ENCODE results near the gene SPRY4. TPM values are rescaled to one million over a fixed set of nuclear protein-coding genes. Genes with fewer than 3 reads are reported as not detected.

Gene SPRY4
- total RNA-seq, 1 experiment from 2014 or later, result 35.6 TPM

DNA sequence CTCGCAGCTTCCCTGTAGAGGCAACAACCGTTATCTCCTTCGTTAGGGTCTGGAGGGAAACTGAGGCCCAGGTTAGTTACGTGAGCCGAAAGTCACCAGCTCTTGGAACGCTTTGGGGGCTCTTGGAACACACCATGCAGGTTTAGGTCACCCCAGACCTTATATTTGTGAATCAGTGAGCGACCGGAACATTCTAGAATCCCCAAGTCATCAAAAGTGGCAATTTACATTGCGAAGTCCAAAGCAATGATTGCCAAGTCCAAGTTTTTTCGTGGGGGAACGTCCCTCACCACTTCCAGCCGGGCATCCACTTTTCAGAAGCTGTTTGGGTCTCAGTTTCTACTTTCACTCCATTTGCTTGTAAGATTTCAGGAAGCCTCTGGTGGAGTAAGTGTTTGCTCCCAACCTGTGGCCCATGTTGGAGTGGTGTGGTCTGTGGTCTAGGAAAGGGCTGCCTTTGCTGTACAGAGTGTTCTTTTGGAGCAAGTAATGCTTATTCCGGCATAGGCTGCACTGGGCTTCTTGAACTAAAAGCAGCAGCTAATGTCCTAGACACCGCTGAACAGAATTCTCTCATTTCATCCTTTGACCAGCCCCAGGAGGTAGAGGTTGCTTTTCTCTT, 32.8 kb upstream of the SPRY4 start:
- DNase-seq (ENCODE audit: low read depth, low spot score), result no peak
- intact Hi-C loops (cut with micrococcal nuclease; ENCODE audit: unreplicated experiment) (loop anchor here (2.0 kb wide), 1 partner anchor 31 kb away; no protein-coding TSS in a partner anchor), in situ Hi-C loops (cut with HindIII; ENCODE audit: low pct_unique_long_range_greater_than_20kb, low sequenced_read_pairs) (no loop called here)
- ATAC-seq, result no peak
- Histone ChIP-seq H3K4me3 (ENCODE audit: low read depth in 2 of 2, low read length in 2 of 2) (peak overlapping the region; percentile 55 to 72), H3K27me3 (ENCODE audit: control insufficient read depth, insufficient read depth, low read length) (no peaks in the 10 kb centered on the region), H3K27ac (ENCODE audit: low read length) (peak overlapping the region; percentile 99), H3K9me3 (ENCODE audit: control insufficient read depth, insufficient read depth, low read depth, low read length) (no peaks in the 10 kb centered on the region; the same call in 1 of the 2 replicates), H3K4me1 (ENCODE audit: control insufficient read depth, insufficient read depth, low read length) (peaks cover 80% of the 10 kb centered on the region), H3K36me3 (ENCODE audit: control insufficient read depth, insufficient read depth, low read length) (no peaks in the 10 kb centered on the region)
- TF ChIP-seq, protein P1, sequence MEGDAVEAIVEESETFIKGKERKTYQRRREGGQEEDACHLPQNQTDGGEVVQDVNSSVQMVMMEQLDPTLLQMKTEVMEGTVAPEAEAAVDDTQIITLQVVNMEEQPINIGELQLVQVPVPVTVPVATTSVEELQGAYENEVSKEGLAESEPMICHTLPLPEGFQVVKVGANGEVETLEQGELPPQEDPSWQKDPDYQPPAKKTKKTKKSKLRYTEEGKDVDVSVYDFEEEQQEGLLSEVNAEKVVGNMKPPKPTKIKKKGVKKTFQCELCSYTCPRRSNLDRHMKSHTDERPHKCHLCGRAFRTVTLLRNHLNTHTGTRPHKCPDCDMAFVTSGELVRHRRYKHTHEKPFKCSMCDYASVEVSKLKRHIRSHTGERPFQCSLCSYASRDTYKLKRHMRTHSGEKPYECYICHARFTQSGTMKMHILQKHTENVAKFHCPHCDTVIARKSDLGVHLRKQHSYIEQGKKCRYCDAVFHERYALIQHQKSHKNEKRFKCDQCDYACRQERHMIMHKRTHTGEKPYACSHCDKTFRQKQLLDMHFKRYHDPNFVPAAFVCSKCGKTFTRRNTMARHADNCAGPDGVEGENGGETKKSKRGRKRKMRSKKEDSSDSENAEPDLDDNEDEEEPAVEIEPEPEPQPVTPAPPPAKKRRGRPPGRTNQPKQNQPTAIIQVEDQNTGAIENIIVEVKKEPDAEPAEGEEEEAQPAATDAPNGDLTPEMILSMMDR (IDR thresholded peaks at IDR 0.05), result no peak
- TF ChIP-seq, protein P2, sequence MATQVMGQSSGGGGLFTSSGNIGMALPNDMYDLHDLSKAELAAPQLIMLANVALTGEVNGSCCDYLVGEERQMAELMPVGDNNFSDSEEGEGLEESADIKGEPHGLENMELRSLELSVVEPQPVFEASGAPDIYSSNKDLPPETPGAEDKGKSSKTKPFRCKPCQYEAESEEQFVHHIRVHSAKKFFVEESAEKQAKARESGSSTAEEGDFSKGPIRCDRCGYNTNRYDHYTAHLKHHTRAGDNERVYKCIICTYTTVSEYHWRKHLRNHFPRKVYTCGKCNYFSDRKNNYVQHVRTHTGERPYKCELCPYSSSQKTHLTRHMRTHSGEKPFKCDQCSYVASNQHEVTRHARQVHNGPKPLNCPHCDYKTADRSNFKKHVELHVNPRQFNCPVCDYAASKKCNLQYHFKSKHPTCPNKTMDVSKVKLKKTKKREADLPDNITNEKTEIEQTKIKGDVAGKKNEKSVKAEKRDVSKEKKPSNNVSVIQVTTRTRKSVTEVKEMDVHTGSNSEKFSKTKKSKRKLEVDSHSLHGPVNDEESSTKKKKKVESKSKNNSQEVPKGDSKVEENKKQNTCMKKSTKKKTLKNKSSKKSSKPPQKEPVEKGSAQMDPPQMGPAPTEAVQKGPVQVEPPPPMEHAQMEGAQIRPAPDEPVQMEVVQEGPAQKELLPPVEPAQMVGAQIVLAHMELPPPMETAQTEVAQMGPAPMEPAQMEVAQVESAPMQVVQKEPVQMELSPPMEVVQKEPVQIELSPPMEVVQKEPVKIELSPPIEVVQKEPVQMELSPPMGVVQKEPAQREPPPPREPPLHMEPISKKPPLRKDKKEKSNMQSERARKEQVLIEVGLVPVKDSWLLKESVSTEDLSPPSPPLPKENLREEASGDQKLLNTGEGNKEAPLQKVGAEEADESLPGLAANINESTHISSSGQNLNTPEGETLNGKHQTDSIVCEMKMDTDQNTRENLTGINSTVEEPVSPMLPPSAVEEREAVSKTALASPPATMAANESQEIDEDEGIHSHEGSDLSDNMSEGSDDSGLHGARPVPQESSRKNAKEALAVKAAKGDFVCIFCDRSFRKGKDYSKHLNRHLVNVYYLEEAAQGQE (IDR thresholded peaks at IDR 0.05; ENCODE audit: insufficient read depth in 1 of 2, low read depth in 2 of 2, low read length in 1 of 2), result no peak
- no peak for TF ChIP-seq POLR2AphosphoS5 (IDR thresholded peaks at IDR 0.05; ENCODE audit: low read depth, low read length)
- TF ChIP-seq TCF7L2 (IDR thresholded peaks at IDR 0.05; ENCODE audit: low read depth, low read length), result no peak
- no peak for TF ChIP-seq SIN3A (IDR thresholded peaks at IDR 0.05; ENCODE audit: borderline replicate concordance, insufficient read depth, low read depth, low read length)
- ChIA-PET POLR2A (interaction anchor here (0.7 kb wide), 1 partner anchor 10 kb away, joined by 3 read pairs; no protein-coding TSS in a partner anchor), CTCF (interaction anchor here (1.0 kb wide), 1 partner anchor 190 kb away, joined by 4 read pairs; no protein-coding TSS in a partner anchor)
- BruUV-seq (replicated peaks), result TSS peak; percentile 81

DNA sequence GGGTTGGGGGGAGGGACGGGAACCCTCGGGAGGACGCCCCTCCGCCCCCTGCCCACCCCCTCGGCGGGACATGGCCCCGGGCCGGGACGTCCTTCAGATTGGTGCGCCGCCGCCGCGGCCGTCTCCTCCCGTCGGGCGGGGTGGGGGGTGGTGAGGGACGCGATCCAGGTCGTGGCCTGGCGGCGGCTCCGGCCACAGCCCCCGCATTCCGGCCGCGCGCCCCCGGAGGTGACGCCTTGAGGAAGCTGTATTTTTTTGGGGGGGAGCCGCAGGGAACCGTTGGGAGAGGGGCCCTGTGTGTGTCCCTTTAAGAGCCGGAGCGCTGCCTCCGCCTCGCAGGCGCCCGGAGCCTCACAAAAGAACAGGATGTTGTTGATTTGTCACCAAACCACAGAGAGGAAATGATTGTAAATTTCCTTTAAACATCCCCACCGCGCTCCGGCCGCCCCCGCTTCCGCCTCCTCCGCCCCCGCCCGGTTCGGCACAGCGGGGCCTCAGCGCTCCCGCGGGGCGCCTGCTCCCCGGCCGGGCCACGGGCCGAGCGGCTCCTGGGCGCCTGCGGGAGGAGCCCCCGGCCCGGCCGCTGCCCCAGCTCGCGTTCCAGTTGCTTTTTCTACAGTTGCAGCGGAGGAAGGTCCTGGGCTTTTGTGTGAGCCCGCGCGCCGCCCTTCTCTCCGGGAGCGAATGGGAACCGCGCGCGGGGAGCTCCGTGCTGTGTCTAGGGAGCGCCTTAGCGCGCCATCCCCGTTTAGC, 32.1 kb upstream of the SPRY4 start:
- peaks cover 74% of the 10 kb centered on the region for H3K4me1 ChIP-seq (ENCODE audit: control insufficient read depth, insufficient read depth, low read length)
- ChIA-PET CTCF (interaction anchor here (0.6 to 1.0 kb wide), 2 partner anchors 35 to 189 kb away, joined by 3 to 4 read pairs; no protein-coding TSS in a partner anchor), POLR2A (interaction anchor here (0.7 kb wide), 1 partner anchor 10 kb away, joined by 3 read pairs; no protein-coding TSS in a partner anchor)
- ATAC-seq (peak; percentile 84), DNase-seq (ENCODE audit: low read depth, low spot score) (peak; percentile 67)
- H3K27ac ChIP-seq (ENCODE audit: low read length), result peak overlapping the region; percentile 99
- no peaks in the 10 kb centered on the region for H3K27me3 ChIP-seq (ENCODE audit: control insufficient read depth, insufficient read depth, low read length)
- intact Hi-C loops (cut with micrococcal nuclease; ENCODE audit: unreplicated experiment), result loop anchor here (2.0 kb wide), 1 partner anchor 30 kb away; no protein-coding TSS in a partner anchor
- in situ Hi-C loops (cut with HindIII; ENCODE audit: low pct_unique_long_range_greater_than_20kb, low sequenced_read_pairs), result no loop called here
- 0 out of 2 replicates have a peak, but pooled peaks have one; percentile 45 for TF ChIP-seq SIN3A (IDR thresholded peaks at IDR 0.05; ENCODE audit: borderline replicate concordance, insufficient read depth, low read depth, low read length)
- TF ChIP-seq TCF7L2 (IDR thresholded peaks at IDR 0.05; ENCODE audit: low read depth, low read length), result peak; percentile 88
- TF ChIP-seq, protein P2 (IDR thresholded peaks at IDR 0.05; ENCODE audit: insufficient read depth in 1 of 2, low read depth in 2 of 2, low read length in 1 of 2), result no peak
- TF ChIP-seq POLR2AphosphoS5 (IDR thresholded peaks at IDR 0.05; ENCODE audit: low read depth, low read length), result peak; percentile 50
- TF ChIP-seq, protein P1 (IDR thresholded peaks at IDR 0.05), result no peak
- no peaks in the 10 kb centered on the region for H3K36me3 ChIP-seq (ENCODE audit: control insufficient read depth, insufficient read depth, low read length)
- H3K9me3 ChIP-seq (ENCODE audit: control insufficient read depth, insufficient read depth, low read depth, low read length), result no peaks in the 10 kb centered on the region; the same call in 1 of the 2 replicates
- peak overlapping the region; percentile 55 to 72 for H3K4me3 ChIP-seq (ENCODE audit: low read depth in 2 of 2, low read length in 2 of 2)
- BruUV-seq (replicated peaks), result no TSS peak

Measured in Panc1 (cell line).